Measurements from ENCODE around the gene EOMES.
A peak's percentile ranks its signal among the peaks of the same experiment; 100 is the strongest.

EOMES gene

GRCh38 chr3:27719314-27720003, 2.7 kb downstream of the EOMES start:
- no peak for DNase-seq

DNA sequence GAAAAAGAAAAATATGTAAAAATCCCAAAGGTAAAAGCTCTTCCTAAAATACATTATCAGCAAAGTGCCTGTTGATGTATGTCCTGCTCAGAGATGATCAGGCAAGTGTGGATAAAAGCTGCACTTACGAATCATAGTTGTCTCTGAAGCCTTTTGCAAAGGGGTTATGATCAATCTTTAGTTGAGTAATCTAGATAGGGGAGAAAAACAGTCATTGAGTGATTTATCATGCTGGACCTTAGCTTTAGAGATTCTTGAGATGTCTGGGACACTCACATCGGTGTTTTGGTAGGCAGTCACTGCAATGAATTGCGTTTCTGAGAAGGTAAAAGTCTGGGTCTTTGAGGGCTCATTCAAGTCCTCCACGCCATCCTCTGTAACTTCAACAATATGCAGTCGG, 3.7 kb downstream of the EOMES start:
- DNase-seq = no peak

DNA sequence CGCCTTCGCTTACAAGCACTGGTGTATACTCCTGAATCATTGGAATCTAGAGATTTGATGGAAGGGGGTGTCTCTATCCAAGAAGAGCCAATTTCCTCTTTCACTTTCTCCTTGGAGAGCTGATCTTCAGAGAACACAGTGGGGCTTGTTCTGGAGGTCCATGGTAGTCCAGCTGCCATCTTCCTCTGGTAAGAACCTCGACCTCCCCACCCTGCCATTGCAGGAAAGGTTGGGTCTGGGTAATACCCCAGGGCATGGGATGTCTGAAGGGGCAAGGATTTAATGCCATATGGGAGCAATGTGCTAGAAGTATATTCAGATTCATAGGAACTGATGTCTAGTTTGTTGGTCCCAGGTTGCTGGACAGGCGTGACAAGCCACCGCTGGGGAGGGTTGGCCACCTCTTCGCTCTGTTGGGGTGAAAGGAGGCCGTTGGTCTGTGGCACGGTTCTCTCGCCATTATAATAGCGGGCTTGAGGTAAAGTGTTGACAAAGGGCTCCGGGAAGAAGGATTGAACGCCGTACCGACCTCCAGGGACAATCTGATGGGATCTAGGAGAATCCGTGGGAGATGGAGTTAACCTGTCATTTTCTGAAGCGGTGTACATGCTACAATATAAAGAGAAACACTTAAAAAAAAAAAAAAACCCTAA, 4.8 kb downstream of the EOMES start:
- DNase-seq = no peak

DNA sequence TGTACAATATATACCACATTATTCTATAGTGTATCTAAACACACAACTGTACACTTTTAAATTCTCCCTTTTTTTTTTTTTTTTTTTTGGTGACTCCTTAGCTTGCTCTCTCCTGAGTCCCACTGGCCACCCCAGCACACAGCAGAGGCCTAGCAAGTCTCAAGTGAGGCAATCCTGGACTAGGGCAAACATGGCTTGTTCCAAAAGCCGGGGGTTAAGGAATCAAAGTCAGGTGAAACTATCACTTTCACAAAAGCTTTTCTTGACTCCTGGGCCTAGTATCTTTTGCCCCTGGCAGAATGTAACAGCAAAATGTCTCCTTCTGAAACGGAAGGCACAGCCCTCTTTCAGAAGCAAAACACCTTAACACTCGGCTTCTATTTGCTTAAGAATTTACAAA, 5.8 kb downstream of the EOMES start:
- no peak for DNase-seq

DNA sequence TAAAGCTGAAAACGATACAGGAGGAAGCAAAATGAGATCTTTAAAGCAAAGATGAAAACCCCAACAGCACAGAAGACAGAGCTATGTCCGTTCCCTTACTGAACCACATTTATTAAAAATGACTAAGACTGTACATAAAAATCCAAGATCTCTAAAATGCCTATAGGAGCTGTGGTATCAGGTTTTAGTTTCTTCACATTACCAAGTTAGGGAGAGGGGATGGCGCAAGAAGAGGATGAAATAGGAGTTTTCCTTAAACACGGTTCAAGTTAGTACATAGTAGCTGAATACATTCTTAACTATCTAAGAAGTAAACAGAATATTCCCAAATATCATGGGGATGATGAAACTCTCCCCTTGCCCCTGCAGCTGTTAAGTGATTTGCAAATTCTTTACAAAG, 6.3 kb downstream of the EOMES start:
- no peak for DNase-seq

DNA sequence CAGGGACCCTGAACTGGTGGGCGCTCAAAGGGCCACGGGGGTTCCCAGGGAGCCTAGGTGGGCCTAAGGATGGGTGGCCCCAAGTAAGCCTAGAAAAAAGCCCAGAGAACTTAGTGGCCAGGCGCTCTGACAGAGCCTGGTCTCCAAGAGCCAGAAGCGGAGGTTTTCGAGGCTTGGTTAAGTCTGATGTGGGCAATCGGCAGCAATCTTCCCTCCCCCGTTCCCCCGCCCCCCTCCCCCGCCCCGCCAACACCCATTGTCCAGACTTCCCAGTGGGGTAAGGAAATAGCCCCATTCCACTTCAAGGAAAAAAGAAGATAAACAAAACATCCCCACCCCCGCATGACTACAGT, 6.7 kb downstream of the EOMES start:
- no peak for DNase-seq

DNA sequence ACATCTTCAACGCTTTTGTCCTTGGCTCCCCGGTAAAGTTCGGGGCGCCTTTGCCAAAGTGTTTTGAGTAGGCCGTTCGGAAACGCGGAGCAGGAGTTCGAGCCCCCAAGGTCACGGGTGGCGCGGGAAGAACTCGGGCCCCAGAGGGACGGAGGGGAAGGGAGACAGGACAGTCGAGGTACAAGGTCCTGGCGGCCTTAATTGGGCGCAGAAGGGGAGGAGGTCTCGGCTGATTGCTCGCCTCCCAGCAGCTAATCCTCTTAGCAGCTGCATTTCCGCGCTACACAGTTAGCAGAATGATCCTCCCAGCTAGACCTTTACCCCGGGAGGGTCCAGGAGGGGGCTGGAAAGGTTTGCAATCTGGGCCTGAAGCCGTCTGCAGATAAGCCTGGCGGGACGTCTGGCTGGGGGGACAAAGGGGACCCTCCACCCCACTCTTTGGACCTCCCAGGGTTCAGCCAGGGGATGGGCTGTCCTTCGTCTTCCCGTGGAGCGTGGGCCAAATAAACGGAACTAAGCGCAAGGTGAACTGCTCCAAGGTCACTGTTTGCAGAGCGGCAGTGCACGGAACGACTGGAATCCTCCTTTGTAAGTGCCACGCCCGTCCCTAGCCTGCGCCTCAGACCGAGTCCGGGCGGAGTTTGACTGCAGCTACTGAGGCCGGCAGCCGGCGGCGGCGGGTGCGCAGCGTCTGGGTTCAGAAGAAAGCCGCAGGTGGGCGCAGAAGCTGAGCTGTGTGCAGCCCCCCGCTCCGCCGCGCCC, 7.2 kb downstream of the EOMES start:
- DNase-seq = peak; percentile 38

DNA sequence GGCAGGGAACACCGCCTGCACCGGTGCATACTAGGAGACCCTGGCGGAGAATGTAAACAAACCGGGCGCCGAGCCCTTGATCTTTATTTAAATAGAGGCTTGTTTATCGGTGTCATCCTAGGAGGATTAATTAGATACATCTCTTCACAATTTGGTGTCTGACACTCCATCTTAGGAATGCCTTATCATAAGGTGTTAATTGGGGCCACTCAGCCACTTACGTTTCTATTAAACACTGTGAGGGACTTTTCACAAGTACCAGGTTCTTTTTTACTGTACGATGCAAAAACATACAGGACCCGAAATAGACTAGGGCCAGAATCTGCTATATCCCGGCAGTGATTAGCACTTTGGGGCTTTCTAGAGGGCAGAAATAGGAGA, 8.0 kb downstream of the EOMES start:
- DNase-seq = no peak

DNA sequence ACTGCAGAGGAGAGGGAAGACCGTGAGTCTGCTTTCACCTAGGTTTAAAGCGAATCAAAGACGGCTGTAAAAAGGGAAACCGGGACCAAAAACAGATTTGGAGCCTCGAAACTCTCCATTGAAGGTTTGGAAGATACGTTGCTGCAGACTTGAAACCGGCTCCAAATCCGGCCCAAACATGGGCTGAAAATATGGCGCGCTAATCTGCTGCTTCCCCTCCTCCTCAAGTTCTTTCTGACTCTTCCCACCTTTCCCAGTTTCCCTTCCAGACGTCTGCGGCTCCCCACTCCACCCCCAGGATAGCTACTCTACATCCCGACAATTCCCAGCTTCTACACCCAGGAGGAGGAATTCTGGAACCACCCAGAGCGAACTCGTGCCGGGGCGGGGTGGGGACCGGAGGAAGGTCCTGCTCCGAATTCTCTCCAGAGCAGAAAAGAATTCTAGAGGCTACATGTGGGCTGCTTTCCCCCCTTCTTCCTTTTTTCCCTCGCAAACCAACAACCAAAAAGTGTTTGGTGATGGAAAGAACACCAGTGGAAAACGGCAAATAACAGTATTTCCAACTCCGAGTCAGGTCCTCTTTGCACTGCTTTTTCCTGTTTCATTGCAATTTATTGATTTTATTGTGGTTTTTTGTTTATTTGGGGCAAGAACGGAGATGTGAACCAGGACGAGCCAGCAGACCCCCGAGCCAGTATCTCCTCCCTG, 8.5 kb downstream of the EOMES start:
- peak; percentile 15 for DNase-seq

DNA sequence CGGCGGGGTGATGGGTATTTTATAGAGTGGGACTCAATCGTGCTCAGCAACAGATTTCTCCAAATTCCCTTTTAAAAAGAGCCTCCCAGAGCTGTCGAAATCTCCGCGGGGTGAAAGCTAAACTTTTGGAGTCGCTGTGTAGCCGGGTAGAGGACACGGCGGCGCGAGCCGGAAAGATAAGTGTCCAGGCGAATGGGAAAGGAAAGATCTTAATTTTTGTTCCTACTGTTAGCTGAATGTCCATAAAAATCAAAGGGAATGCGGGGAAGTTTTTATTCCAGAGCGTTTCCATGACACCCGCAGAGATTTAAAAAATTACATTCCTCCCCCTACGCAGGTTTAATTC, 9.1 kb downstream of the EOMES start:
- peak; percentile 12 for DNase-seq

GRCh38 chr3:27712136-27713077, 9.7 kb downstream of the EOMES start:
- peak; percentile 81 for DNase-seq

GRCh38 chr3:27708250-27708649, 13.9 kb downstream of the EOMES start:
- DNase-seq = no peak

DNA sequence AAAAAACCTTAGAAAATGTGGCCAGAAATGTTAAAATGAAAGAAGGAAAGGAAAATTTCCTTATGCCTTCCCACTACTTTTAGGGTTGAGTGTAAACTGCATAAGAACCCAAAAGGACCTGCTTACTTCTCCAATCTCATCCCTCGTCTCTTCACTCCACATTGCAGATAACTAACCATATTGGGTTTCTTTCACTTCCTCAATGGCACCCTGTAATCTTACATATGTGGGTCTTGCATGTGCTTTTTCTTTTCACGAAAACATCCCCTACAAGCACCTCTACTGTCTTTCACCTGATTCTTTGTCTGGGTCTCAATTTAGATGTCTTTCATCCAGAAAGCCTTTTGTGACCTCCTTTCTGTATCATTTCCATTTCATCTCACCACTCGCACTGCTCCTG, 23.1 kb downstream of the EOMES start:
- no peak for DNase-seq

GRCh38 chr3:27696906-27697305, 25.2 kb downstream of the EOMES start:
- DNase-seq = no peak

- no peak for DNase-seq
Measured at GRCh38 chr3:27695636-27696035, 26.5 kb downstream of the EOMES start.

DNA sequence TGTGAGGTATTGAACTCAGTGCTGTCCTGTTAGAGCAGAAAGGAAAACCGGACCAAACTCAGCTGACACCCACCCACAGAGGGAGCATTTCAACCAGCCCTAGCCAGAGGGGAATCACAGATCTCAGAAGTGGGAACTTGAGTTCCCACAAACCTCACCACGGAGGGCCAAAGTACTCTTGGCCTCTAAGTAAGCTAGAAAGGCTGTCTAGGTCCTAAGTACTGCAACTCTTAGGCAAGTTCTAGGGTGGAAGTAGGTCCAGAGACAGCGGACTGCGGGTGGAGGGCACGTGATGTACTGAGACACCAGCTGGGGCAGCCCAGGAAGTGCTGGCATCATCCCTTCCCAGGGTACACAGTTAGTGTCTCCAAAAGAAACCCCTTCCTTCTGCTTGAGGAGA, 34.1 kb downstream of the EOMES start:
- no peak for DNase-seq

DNA sequence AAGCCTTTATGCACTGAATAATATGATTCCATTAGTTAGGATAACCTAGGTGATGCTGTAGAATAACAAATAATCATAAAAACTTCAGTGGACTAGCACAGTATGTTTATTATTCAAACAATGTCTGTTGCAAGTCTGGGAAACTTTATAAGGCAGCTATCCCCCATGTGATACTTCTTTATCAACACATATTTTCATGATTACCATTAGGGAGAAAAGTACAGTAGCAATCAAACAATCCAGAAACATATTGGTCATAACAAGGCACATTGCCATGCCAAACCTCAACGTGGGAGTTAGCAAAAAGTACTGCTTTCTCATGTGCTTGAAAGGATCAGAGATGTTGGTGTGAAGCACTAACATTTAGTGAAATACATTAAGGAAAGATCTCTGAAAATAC, 35.5 kb downstream of the EOMES start:
- DNase-seq = no peak

- DNase-seq = no peak
Measured at GRCh38 chr3:27685474-27685873, 36.6 kb downstream of the EOMES start.

DNA sequence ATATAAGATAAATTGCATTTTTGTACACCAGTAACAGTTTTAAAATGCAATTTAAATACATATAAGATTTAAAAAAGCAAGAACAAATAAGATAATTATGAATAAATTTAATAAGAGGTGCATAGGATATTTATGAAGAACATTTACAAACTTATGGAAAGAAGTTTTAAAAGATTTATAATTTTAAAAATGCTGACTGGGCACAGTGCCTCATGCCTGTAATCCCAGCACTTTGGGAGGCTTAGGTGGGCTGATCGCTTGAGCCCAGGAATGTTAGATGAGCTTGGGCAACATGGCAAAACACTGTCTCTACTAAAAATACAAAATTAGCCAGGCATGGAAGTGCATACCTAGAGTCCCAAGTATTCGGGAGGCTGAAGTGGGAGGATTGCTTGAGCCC, 37.8 kb downstream of the EOMES start:
- no peak for DNase-seq

DNA sequence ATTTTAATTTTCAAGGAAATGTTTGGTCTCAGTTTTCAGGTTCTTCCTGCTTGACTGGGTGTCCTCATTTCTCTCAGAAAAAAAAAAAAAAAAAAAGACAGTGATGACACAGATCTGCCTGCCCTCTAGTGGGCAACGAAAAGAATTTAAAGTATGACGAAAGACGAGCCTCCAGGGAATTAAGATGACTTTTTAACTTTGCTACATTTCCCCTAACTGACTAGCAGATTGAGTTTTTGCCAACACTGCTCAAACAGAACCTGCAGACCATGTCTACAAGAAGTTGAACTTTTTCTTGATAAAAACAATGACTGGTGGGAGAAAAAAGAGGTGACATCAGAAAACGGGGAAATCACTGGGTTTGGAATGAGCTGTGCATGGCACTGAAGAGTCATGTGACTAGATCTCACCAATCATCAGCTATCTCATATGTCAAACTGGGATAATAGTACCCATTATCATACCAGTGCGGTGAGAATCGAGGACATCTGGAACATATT, 40.8 kb downstream of the EOMES start:
- peak; percentile 53 for DNase-seq

- no peak for DNase-seq
Measured at GRCh38 chr3:27680517-27681246, 41.4 kb downstream of the EOMES start.

DNA sequence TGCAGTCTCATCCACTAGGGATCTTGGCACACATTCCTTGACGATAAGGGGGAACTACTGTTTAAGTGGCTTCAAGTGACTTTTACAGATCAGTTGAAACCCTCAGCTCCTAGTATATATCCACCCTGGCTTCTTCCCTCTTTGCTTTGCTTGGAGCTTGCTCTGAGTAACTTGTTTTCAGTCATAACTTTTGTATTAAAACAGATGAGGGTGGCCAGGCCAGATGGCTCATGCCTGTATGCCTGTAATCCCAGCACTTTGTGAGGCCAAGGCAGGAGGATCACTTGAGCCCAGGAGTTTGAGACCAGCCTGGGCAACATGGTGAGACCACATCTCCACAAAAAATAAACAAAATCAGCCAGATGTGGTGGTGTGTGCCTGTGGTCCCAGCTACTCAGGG, 42.4 kb downstream of the EOMES start:
- no peak for DNase-seq
